Measurements from ENCODE around the gene BRD1. TPM values are rescaled to one million over a fixed set of nuclear protein-coding genes. Genes with fewer than 3 reads are reported as not detected.

Gene BRD1
- total RNA-seq, 1 experiment from 2014 or later = 51.2 TPM

DNA sequence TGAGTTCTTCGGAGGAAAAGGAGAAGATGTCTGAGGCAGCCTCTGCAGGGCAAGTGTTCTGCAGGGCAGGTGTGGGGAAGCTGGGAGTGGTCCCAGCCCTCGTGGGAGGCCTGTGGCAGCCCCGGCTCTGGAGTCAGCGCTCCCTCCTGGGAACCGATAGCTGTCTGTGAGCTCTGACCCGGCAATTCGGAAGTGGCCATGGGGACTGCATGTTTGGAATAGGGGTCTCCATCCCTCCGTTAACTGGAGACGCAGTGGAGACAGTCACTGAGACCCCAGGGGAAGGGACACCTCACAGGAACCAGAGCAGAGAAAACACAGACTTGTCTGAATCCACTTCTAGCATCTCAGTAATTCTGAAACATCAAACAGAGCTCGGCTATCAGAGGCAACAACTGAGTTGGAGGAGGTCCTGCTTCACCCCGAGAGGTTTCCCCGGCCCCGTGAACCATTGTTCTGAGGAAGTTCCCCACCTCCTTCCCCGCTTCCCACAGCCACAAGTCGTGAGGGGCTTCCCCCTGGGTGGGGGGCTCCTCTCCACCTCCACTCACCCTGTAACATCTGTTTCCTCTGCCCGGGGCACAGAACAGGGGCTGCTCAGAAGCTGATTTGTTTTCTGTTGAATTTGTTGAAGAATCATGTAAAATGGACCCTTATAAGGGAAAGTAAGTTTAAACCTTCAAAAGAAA lies 99.6 kb downstream of the BRD1 start:
- BruUV-seq (replicated peaks) = no TSS peak
- H3K27ac ChIP-seq (ENCODE audit: low read depth, low read length, poor library complexity, severe bottlenecking) = no peak overlapping the region
- POLR2A ChIA-PET (ENCODE audit: low non-redundant PET) = no interaction called here
- no peaks in the 10 kb centered on the region for H3K36me3 ChIP-seq (ENCODE audit: insufficient read depth, low read length, poor library complexity, severe bottlenecking)
- intact Hi-C loops (cut with micrococcal nuclease; ENCODE audit: unreplicated experiment) = no loop called here
- TF ChIP-seq, protein P1, sequence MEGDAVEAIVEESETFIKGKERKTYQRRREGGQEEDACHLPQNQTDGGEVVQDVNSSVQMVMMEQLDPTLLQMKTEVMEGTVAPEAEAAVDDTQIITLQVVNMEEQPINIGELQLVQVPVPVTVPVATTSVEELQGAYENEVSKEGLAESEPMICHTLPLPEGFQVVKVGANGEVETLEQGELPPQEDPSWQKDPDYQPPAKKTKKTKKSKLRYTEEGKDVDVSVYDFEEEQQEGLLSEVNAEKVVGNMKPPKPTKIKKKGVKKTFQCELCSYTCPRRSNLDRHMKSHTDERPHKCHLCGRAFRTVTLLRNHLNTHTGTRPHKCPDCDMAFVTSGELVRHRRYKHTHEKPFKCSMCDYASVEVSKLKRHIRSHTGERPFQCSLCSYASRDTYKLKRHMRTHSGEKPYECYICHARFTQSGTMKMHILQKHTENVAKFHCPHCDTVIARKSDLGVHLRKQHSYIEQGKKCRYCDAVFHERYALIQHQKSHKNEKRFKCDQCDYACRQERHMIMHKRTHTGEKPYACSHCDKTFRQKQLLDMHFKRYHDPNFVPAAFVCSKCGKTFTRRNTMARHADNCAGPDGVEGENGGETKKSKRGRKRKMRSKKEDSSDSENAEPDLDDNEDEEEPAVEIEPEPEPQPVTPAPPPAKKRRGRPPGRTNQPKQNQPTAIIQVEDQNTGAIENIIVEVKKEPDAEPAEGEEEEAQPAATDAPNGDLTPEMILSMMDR (conservative IDR thresholded peaks at IDR 0.05; ENCODE audit: low read depth, low read length) = no peak
- TF ChIP-seq EZH2 (IDR thresholded peaks at IDR 0.05; ENCODE audit: borderline replicate concordance, low read depth, low read length, poor library complexity, severe bottlenecking) = no peak
- H3K9me3 ChIP-seq (ENCODE audit: low read depth, low read length, poor library complexity, severe bottlenecking) = no peaks in the 10 kb centered on the region
- CTCF ChIA-PET = interaction anchor here (0.6 kb wide), 1 partner anchor 25 kb away, joined by 4 read pairs; no protein-coding TSS in a partner anchor
- DNase-seq (ENCODE audit: low spot score) = no peak
- peaks cover 10% of the 10 kb centered on the region for H3K4me1 ChIP-seq (ENCODE audit: insufficient read depth, low read length, poor library complexity, severe bottlenecking)
- no peak overlapping the region for H3K4me3 ChIP-seq (ENCODE audit: low read depth, low read length, poor library complexity, severe bottlenecking)
- peaks cover 43% of the 10 kb centered on the region for H3K27me3 ChIP-seq (replicated peaks; ENCODE audit: insufficient read depth, low read depth, low read length, poor library complexity)

DNA sequence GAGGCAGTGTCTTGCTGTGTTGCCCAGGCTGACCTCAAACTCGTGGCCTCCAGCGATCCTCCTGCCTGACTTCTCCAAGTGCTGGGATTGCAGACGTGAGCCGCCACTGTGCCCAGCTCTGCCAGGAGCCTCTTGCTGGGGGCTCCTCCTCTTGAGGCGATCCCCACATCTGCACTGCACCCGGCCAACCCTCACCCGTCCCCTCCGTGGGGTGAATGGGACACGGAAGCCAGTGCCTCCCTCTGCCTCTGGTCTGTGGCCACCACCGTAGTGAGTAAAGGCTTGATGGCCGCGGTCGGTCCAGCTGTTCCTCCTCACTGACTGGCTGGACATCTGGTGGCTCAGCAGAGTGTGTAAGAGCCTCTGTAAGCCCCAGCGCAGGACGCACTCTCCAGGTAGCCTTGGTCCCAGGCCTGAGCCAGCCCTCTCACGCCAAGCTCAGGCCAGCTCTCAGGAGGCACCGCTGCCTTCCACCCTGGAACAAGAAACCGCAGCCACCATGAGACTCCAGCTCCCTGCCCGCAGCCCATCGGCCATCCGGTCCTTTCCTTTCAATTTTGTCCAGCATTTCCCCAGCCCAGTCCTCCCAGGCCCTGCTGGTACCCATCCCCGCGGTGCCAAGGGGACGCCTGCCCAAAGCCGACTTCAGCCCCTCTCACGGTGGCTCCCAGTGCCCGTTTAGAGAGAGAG lies 100.3 kb downstream of the BRD1 start:
- intact Hi-C loops (cut with micrococcal nuclease; ENCODE audit: unreplicated experiment) = no loop called here

DNA sequence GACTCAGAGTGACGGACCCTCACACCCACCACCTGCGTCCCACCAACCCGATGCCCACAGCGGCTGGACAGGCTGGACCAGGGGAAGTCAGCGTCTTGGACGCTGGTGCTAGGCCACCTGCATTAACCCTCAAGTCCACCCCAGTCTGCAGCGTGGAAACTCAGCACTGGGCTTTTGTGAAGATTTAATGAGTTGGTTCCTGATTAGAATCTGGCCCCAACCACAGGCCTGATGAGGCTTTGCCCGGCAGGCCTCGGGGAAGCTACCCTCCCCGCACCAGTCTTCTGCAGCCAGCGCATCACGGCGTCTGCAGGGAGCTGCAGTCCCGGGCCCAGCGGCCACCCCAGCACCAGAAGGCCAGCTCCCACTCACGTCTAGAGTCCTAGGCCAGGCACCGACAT lies 101.0 kb downstream of the BRD1 start:
- BruUV-seq (replicated peaks) = no TSS peak
- no peak overlapping the region for H3K4me3 ChIP-seq (ENCODE audit: low read depth, low read length, poor library complexity, severe bottlenecking)
- ChIA-PET CTCF (no interaction called here), POLR2A (ENCODE audit: low non-redundant PET) (no interaction called here)
- H3K27me3 ChIP-seq (replicated peaks; ENCODE audit: insufficient read depth, low read depth, low read length, poor library complexity) = peaks cover 43% of the 10 kb centered on the region
- no peak for DNase-seq (ENCODE audit: low spot score)
- TF ChIP-seq, protein P1 (conservative IDR thresholded peaks at IDR 0.05; ENCODE audit: low read depth, low read length) = no peak
- TF ChIP-seq EZH2 (IDR thresholded peaks at IDR 0.05; ENCODE audit: borderline replicate concordance, low read depth, low read length, poor library complexity, severe bottlenecking) = no peak
- intact Hi-C loops (cut with micrococcal nuclease; ENCODE audit: unreplicated experiment) = no loop called here
- no peak overlapping the region for H3K27ac ChIP-seq (ENCODE audit: low read depth, low read length, poor library complexity, severe bottlenecking)
- peaks cover 10% of the 10 kb centered on the region for H3K4me1 ChIP-seq (ENCODE audit: insufficient read depth, low read length, poor library complexity, severe bottlenecking)
- H3K9me3 ChIP-seq (ENCODE audit: low read depth, low read length, poor library complexity, severe bottlenecking) = no peaks in the 10 kb centered on the region
- no peaks in the 10 kb centered on the region for H3K36me3 ChIP-seq (ENCODE audit: insufficient read depth, low read length, poor library complexity, severe bottlenecking)

More for the DNA sequence above, 100.3 kb downstream of the BRD1 start:
- ChIA-PET CTCF (interaction anchor here (0.6 kb wide), 1 partner anchor 25 kb away, joined by 4 read pairs; no protein-coding TSS in a partner anchor), POLR2A (ENCODE audit: low non-redundant PET) (no interaction called here)
- DNase-seq (ENCODE audit: low spot score) = no peak
- no peak overlapping the region for H3K27ac ChIP-seq (ENCODE audit: low read depth, low read length, poor library complexity, severe bottlenecking)
- H3K9me3 ChIP-seq (ENCODE audit: low read depth, low read length, poor library complexity, severe bottlenecking) = no peaks in the 10 kb centered on the region
- no peaks in the 10 kb centered on the region for H3K36me3 ChIP-seq (ENCODE audit: insufficient read depth, low read length, poor library complexity, severe bottlenecking)
- BruUV-seq (replicated peaks) = no TSS peak
- peaks cover 10% of the 10 kb centered on the region for H3K4me1 ChIP-seq (ENCODE audit: insufficient read depth, low read length, poor library complexity, severe bottlenecking)
- peaks cover 43% of the 10 kb centered on the region for H3K27me3 ChIP-seq (replicated peaks; ENCODE audit: insufficient read depth, low read depth, low read length, poor library complexity)
- no peak for TF ChIP-seq EZH2 (IDR thresholded peaks at IDR 0.05; ENCODE audit: borderline replicate concordance, low read depth, low read length, poor library complexity, severe bottlenecking)
- TF ChIP-seq, protein P1 (conservative IDR thresholded peaks at IDR 0.05; ENCODE audit: low read depth, low read length) = no peak
- no peak overlapping the region for H3K4me3 ChIP-seq (ENCODE audit: low read depth, low read length, poor library complexity, severe bottlenecking)

Data from A673 (cell line).